K562 (cell line): ENCODE measurements around the gene HGD. TPM values are rescaled to one million over a fixed set of nuclear protein-coding genes. Genes with fewer than 3 reads are reported as not detected.

Source experiments
- ATAC-seq: fragments of 200-7000 bp; cut with Tn5 transposase; 3 replicates; pipeline ENCODE4 v1.9.1; 2020; ENCODE audit warnings: moderate library complexity
- BruUV-seq: library from RNA; stranded (reverse); fragments of 400-500 nt; replicated peaks from 2 replicates; lab custom pipeline; 2021; lab: Mats Ljungman, UMichigan
- CTCF ChIA-PET: fragments of 300-600 bp; formaldehyde crosslinking; extraction: SDS; loops from one replicate; lab custom pipeline; 2021; ENCODE audit warnings: low intra/inter-chr PET ratio; lab: Yijun Ruan, JAX
- POLR2A ChIA-PET: fragments of 300-600, 350-650 bp; sonication (Branson Sonifier 250); formaldehyde crosslinking; extraction: SDS; loops from one replicate; lab custom pipeline; 2021; ENCODE audit warnings: antibody characterized with exemption, inconsistent platforms; lab: Yijun Ruan, JAX
- DNase-seq, 4 experiments: peaks; one replicate each; pipeline versions ENCODE4 v3.0.0 to v3.0.0-alpha.2; 2011 to 2018; ENCODE audit warnings: low spot score in 3 of 4, mixed read lengths in 3 of 4; ENCODE audit errors: extremely low read depth in 1 of 4
- FAIRE-seq: peaks from 2 replicates; lab custom pipeline; 2011; peaks lifted over from hg19 to GRCh38; lab: Jason Lieb, UNC
- H2AFZ ChIP-seq: 2 replicates; pipeline ENCODE4 v1.6.0; 2011; ENCODE audit warnings: low read depth, low read length, control low read depth, inconsistent platforms
- H3K27ac ChIP-seq: fragments of 200-600 bp; 3 replicates; pipeline ENCODE4 v1.8.0; 2011; ENCODE audit warnings: low read depth, mild to moderate bottlenecking, control low read depth, inconsistent platforms, low read length, moderate library complexity, mixed read lengths; ENCODE audit errors: extremely low read depth
- H3K27me3 ChIP-seq, 2 experiments: fragments of 300-600 bp in 1 of 2; 2 replicates in 1 of 2; 3 replicates in 1 of 2; pipeline versions ENCODE4 v1.6.0 to v1.8.0; 2011; ENCODE audit warnings: inconsistent platforms in 2 of 2, low read length in 2 of 2, mild to moderate bottlenecking in 1 of 2, mixed read lengths in 1 of 2, moderate library complexity in 1 of 2; ENCODE audit not compliant: control insufficient read depth in 2 of 2, insufficient read depth in 2 of 2
- H3K36me3 ChIP-seq: fragments of 300-600 bp; 3 replicates; pipeline ENCODE4 v1.8.0; 2011; ENCODE audit warnings: mild to moderate bottlenecking, low read length, inconsistent platforms; ENCODE audit not compliant: control insufficient read depth, insufficient read depth
- H3K4me1 ChIP-seq, 2 experiments: fragments of 200-600 bp in 1 of 2; replicated peaks in 1 of 2; 2 replicates in 1 of 2; 3 replicates in 1 of 2; pipeline versions ENCODE4 v1.5.1 to v1.8.0; 2011; ENCODE audit warnings: inconsistent platforms in 2 of 2, low read length in 2 of 2, mild to moderate bottlenecking in 1 of 2, mixed read lengths in 1 of 2, moderate library complexity in 1 of 2; ENCODE audit not compliant: control insufficient read depth in 2 of 2, insufficient read depth in 2 of 2
- H3K4me2 ChIP-seq: 2 replicates; pipeline ENCODE4 v1.6.1; 2011; ENCODE audit warnings: low read length, control low read depth, inconsistent platforms, mixed read lengths; ENCODE audit not compliant: insufficient read depth
- H3K4me3 ChIP-seq: fragments of 200-600 bp; sonication (generic), shearing (Covaris generic); 2 replicates; pipeline ENCODE4 v1.5.1; 2016; ENCODE audit warnings: control low read depth, inconsistent platforms
- H3K79me2 ChIP-seq: fragments of 200-600 bp; 3 replicates; pipeline ENCODE4 v1.8.0; 2011; ENCODE audit warnings: low read length, inconsistent platforms; ENCODE audit not compliant: control insufficient read depth, insufficient read depth
- H3K9ac ChIP-seq, 2 experiments: 2 replicates each; pipeline versions ENCODE4 v1.6.0 to v1.6.1; 2011; ENCODE audit warnings: low read depth in 2 of 2, low read length in 2 of 2, control low read depth in 1 of 2, inconsistent platforms in 1 of 2, mild to moderate bottlenecking in 1 of 2, mixed read lengths in 1 of 2; ENCODE audit not compliant: insufficient read depth in 1 of 2
- H3K9me1 ChIP-seq: one replicate; pipeline ENCODE4 v1.6.0; 2011; ENCODE audit warnings: inconsistent platforms, mild to moderate bottlenecking, low read length, moderate library complexity; ENCODE audit not compliant: control insufficient read depth, insufficient read depth
- H3K9me3 ChIP-seq: replicated peaks from 2 replicates; pipeline ENCODE4 v1.5.1; 2011; ENCODE audit warnings: low read depth, low read length, inconsistent platforms; ENCODE audit not compliant: control insufficient read depth, insufficient read depth
- H4K20me1 ChIP-seq: replicated peaks from 2 replicates; pipeline ENCODE4 v1.6.1; 2011; ENCODE audit warnings: low read length, inconsistent platforms, mixed read lengths; ENCODE audit not compliant: control insufficient read depth, insufficient read depth
- IFI16 ChIP-seq: fragments of 250-450 bp; sonication (Bioruptor Pico); IDR thresholded peaks from 2 replicates; pipeline ENCODE4 v2.1.2; 2022; ENCODE audit warnings: mild to moderate bottlenecking, inconsistent platforms
- NFRKB ChIP-seq: fragments of 450-650 bp; IDR thresholded peaks from 2 replicates; pipeline ENCODE4 v1.6.1; 2016; ENCODE audit warnings: low read depth
- ZNF263 ChIP-seq: sonication (generic); formaldehyde crosslinking; IDR thresholded peaks from 2 replicates; pipeline ENCODE4 v1.8.0; 2022; ENCODE audit warnings: mild to moderate bottlenecking, missing genetic modification reagents, borderline replicate concordance
- WGBS: fragments of 100-300 bp; shearing (Covaris generic); methylation state at CpG from one replicate; pipeline ENCODE4 v1.1.6; 2016; ENCODE audit warnings: low coverage, mixed read lengths; ENCODE audit not compliant: insufficient coverage; ENCODE audit errors: missing lambda C conversion rate; 5-methylcytosine and 5-hydroxymethylcytosine counted together
- in situ Hi-C: fragments of 300-500 bp; cut with MboI; formaldehyde crosslinking; loops from 4 replicates; pipeline ENCODE4 v1.15.0; 2018; ENCODE audit warnings: inconsistent platforms, mixed read lengths
- intact Hi-C: fragments of 100-400 bp; cut with micrococcal nuclease; formaldehyde crosslinking; loops from 2 replicates; pipeline ENCODE4 v1.14.2; 2022
- polyA plus RNA-seq, 8 experiments: library from polyadenylated mRNA; depleted of rRNA in 4 of 8; stranded (reverse) in 5 of 8; unstranded in 3 of 8; fragments of >200 nt; fragmentation: Nextera tagmentation in 2 of 8; fragmentation: Illumina TruSeq in 1 of 8; extraction: Ambion mirVana in 2 of 8; extraction: Trizol in 1 of 8; gene quantifications; 2 replicates each; pipeline versions ENCODE4 v1.2.1 to v1.2.3, GENCODE V29; 2011 to 2014; ENCODE audit warnings: inconsistent platforms in 1 of 8, missing spikeins in 1 of 8
- total RNA-seq, 7 experiments: library from RNA; depleted of rRNA in 6 of 7; stranded (reverse); fragments of >200 nt in 6 of 7; fragmentation: Illumina TruSeq in 2 of 7; extraction: Trizol in 2 of 7; gene quantifications; 2 replicates each; pipeline versions ENCODE4 v1.2.1 to v1.2.3, GENCODE V29; 2011 to 2021; ENCODE audit warnings: low replicate concordance in 1 of 7
- TF ChIP-seq, protein P1 (sequence below): fragments of 250-450 bp; sonication (Bioruptor Pico); IDR thresholded peaks from 2 replicates; pipeline ENCODE4 v1.8.0; 2022; ENCODE audit warnings: moderate library complexity, mild to moderate bottlenecking, inconsistent platforms
- TF ChIP-seq, protein P2 (sequence below): IDR thresholded peaks from 2 replicates; pipeline ENCODE4 v1.6.1; 2016; ENCODE audit warnings: missing genetic modification characterization, missing compliant biosample characterization
- TF ChIP-seq, protein P3 (sequence below): sonication (generic); formaldehyde crosslinking; IDR thresholded peaks from 2 replicates; pipeline ENCODE4 v1.9.0; 2022; ENCODE audit warnings: mild to moderate bottlenecking, missing genetic modification reagents
- TF ChIP-seq, protein P4 (sequence below): sonication (generic); formaldehyde crosslinking; IDR thresholded peaks from 2 replicates; pipeline ENCODE4 v1.8.1; 2023; ENCODE audit warnings: mild to moderate bottlenecking, missing genetic modification reagents
- TF ChIP-seq, protein P5 (sequence below): sonication (generic); formaldehyde crosslinking; IDR thresholded peaks from 2 replicates; pipeline ENCODE4 v1.8.0; 2022; ENCODE audit warnings: missing genetic modification reagents, mild to moderate bottlenecking, moderate library complexity, borderline replicate concordance

HGD gene
- total and polyA plus RNA-seq, 9 of the 15 experiments (the other 6 are each of a cell fraction or from before 2014, with no cell fraction given) = 0.08 to 0.25 (median 0.17) TPM; not detected in 4

DNA sequence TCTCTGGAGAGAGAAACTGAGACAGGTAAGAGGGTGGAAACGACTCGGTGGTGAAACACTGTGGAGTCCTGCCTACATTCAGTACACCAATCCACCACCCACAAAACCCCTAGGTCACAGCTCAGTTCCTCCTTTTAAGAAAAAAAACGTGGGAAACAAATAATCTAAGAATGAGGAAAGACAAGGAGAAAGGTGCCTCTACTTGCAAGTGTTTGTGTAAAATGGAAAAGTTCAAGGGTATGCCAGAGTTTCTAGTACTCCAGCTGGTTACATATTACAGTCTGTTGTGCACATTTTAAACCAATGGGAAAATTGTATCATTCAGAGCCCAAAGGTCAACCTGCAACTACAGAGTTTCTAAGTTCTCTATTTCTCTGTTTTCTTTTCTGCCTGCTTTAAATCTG lies 32.2 kb downstream of the HGD start:
- FAIRE-seq (no peak), DNase-seq (no peak), ATAC-seq (no peak)
- H3K36me3 ChIP-seq = no peaks in the 10 kb centered on the region
- no peaks in the 10 kb centered on the region for H3K9me3 ChIP-seq
- no peaks in the 10 kb centered on the region for H3K27me3 ChIP-seq
- WGBS = 15% methylated on average over 2 of the region's 3 CpGs
- H3K79me2 ChIP-seq = no peaks in the 10 kb centered on the region
- H4K20me1 ChIP-seq = no peaks in the 10 kb centered on the region
- H3K9ac ChIP-seq = no peak overlapping the region
- no peaks in the 10 kb centered on the region for H3K9me1 ChIP-seq
- ChIA-PET CTCF (no interaction called here), POLR2A (no interaction called here)
- in situ Hi-C loops = no loop called here
- no peak overlapping the region for H2AFZ ChIP-seq
- H3K4me2 ChIP-seq = no peak overlapping the region
- TF ChIP-seq NFRKB = no peak
- TF ChIP-seq, protein P1, sequence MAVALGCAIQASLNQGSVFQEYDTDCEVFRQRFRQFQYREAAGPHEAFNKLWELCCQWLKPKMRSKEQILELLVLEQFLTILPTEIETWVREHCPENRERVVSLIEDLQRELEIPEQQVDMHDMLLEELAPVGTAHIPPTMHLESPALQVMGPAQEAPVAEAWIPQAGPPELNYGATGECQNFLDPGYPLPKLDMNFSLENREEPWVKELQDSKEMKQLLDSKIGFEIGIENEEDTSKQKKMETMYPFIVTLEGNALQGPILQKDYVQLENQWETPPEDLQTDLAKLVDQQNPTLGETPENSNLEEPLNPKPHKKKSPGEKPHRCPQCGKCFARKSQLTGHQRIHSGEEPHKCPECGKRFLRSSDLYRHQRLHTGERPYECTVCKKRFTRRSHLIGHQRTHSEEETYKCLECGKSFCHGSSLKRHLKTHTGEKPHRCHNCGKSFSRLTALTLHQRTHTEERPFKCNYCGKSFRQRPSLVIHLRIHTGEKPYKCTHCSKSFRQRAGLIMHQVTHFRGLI (CRISPR knock-in tag) = no peak
- TF ChIP-seq, protein P2, sequence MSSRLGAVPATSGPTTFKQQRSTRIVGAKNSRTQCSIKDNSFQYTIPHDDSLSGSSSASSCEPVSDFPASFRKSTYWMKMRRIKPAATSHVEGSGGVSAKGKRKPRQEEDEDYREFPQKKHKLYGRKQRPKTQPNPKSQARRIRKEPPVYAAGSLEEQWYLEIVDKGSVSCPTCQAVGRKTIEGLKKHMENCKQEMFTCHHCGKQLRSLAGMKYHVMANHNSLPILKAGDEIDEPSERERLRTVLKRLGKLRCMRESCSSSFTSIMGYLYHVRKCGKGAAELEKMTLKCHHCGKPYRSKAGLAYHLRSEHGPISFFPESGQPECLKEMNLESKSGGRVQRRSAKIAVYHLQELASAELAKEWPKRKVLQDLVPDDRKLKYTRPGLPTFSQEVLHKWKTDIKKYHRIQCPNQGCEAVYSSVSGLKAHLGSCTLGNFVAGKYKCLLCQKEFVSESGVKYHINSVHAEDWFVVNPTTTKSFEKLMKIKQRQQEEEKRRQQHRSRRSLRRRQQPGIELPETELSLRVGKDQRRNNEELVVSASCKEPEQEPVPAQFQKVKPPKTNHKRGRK (tag) = no peak
- TF ChIP-seq IFI16 (CRISPR knock-in tag) = no peak
- TF ChIP-seq, protein P3, sequence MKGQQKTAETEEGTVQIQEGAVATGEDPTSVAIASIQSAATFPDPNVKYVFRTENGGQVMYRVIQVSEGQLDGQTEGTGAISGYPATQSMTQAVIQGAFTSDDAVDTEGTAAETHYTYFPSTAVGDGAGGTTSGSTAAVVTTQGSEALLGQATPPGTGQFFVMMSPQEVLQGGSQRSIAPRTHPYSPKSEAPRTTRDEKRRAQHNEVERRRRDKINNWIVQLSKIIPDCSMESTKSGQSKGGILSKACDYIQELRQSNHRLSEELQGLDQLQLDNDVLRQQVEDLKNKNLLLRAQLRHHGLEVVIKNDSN (CRISPR knock-in tag) = no peak
- TF ChIP-seq, protein P4, sequence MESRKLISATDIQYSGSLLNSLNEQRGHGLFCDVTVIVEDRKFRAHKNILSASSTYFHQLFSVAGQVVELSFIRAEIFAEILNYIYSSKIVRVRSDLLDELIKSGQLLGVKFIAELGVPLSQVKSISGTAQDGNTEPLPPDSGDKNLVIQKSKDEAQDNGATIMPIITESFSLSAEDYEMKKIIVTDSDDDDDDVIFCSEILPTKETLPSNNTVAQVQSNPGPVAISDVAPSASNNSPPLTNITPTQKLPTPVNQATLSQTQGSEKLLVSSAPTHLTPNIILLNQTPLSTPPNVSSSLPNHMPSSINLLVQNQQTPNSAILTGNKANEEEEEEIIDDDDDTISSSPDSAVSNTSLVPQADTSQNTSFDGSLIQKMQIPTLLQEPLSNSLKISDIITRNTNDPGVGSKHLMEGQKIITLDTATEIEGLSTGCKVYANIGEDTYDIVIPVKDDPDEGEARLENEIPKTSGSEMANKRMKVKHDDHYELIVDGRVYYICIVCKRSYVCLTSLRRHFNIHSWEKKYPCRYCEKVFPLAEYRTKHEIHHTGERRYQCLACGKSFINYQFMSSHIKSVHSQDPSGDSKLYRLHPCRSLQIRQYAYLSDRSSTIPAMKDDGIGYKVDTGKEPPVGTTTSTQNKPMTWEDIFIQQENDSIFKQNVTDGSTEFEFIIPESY (CRISPR knock-in tag) = no peak
- no peak for TF ChIP-seq ZNF263 (CRISPR knock-in tag)
- TF ChIP-seq, protein P5, sequence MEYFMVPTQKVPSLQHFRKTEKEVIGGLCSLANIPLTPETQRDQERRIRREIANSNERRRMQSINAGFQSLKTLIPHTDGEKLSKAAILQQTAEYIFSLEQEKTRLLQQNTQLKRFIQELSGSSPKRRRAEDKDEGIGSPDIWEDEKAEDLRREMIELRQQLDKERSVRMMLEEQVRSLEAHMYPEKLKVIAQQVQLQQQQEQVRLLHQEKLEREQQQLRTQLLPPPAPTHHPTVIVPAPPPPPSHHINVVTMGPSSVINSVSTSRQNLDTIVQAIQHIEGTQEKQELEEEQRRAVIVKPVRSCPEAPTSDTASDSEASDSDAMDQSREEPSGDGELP (CRISPR knock-in tag) = no peak
- H3K4me3 ChIP-seq = no peak overlapping the region
- no TSS peak for BruUV-seq
- intact Hi-C loops = no loop called here
- H3K27ac ChIP-seq = no peak overlapping the region
- H3K4me1 ChIP-seq = peaks cover 0 to 19% of the 10 kb centered on the region in 2 experiments; a peak in 4 of 5 replicates
